NCI-H2029 treated with DMSO at 0.1 percent for 48 hours (cell line): ENCODE data around the gene MMEL1.

Source experiments
- DNase-seq: peaks from one replicate; lab custom pipeline; 2025; lab: John Stamatoyannopoulos, UW

Gene MMEL1

DNA sequence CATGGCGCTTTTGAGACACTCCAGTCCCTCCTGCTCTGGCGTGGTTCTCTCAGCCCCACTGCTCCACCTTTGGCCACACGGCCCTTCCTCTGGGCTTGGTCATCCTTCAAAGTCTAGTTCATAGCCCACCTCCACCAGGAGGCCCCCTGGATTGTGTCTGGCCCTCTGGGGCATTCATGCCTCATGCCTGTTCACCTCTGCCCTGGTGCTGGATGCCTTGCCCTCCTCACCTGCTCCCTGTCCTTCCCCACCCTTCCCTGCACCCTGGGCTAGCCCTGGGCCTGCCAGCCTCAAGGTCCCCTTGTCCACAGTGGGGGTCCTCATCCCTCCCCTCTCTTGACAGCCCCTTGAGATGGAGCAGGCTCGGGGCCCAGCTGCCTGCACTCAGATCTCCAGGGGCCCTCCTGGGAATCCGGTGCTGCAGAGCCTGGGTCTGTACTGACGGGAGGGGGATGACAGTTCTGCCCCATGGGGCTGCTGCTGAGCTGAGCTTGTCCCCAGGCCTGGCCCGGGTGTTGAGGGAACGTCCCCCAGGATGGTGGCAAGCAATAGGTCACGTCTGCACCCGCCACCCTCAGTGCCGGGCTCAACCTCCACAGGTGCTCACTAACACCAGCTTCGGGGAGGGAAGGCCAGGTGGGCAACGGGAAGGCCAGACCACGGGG lies 27.8 kb downstream of the MMEL1 start:
- no peak for DNase-seq

DNA sequence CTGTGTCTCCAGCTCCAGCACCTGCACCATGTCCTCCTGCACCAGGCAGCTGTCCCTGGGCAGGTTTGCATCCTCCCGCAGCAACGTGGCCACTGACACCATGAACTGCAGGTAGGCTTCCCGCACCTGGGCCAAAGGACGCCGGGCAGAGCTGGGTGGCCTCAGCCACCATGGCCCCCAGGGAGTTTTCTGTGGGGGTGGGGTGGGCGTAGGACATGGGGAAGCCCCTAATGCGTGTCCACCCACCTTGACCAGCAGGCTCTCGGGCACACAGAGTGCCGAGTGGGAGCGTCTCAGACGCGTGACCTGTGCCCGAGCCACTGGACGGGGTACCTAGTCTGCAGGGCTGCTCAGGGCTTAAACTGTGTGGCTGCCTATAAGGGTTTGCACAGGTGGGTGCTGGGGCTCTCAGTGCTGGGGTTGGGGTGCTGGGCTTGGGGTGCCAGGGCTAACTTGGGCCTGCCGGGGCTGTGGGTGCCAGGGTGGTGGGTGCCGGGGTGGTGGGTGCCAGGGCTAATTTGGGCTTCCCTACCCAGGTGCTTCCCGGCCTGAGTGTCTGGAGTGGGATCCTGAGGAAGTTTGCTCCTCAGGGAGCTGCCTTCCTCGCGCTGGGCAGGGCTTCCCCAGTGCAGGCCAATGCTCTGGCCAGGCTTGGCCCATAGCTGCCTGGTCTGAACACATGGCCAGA lies 28.5 kb downstream of the MMEL1 start:
- no peak for DNase-seq

DNA sequence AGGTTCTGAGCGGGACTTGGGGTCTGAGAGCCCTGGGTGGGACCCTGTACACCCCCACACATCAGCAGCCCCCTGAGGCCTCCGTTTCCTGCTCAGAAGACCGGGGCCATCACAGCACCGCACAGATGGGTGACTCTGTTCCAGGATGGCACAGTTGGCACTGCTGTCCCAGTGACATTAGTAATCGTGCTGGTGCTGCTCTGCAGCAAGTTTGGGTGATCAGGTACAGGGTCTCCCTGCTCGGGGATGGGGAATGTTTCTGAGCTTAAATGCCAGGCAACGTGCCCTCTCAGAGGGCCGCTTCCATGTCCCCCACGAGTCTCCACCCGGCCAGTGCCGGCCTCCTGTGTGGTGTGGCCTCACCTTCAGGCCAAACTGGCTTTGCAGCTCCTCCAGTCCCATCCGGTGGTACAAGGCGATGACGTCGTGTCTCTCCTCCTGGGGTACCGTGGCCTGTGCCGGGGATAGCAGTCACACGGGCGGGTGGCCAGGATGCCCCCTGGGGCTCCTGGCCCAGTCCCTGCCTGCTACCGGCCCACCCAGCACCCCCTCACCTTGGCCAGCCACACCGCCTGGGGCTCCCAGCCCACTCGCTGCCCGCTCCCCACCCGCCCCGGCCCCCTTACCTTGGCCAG lies 29.2 kb downstream of the MMEL1 start:
- DNase-seq, result no peak

DNA sequence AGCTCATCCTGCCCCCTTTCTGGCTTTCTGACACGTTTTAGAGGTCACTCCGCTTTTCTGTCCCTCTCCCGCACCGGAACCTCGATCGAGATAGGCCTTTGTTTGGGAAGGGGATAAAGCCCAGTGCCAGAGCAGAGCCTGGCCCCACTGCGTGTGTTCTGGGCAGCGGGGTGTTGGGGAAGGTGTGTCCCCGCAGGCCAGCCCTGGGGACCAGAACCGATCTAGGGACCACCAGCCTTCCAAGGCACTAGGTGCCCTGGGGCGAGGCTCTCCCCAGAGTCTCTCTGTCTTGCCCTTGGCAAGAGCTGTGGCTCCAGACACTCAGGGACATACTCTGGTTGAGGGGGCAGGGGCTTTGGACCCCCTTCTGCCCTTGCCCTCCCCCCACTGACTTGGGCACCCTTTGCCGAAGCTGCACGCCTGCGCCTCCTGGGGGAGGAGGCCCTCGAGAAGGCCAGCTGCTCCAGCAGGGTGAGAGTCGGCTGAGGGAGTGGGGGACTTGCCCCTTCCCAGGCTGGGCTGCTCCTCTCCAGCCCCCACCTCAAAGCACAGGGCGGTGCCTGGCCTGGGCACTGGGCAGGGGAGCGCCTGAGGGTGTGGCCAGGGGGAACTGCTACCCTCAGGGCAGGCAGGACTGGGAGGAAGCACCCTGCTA lies 29.8 kb downstream of the MMEL1 start:
- DNase-seq, result no peak

DNA sequence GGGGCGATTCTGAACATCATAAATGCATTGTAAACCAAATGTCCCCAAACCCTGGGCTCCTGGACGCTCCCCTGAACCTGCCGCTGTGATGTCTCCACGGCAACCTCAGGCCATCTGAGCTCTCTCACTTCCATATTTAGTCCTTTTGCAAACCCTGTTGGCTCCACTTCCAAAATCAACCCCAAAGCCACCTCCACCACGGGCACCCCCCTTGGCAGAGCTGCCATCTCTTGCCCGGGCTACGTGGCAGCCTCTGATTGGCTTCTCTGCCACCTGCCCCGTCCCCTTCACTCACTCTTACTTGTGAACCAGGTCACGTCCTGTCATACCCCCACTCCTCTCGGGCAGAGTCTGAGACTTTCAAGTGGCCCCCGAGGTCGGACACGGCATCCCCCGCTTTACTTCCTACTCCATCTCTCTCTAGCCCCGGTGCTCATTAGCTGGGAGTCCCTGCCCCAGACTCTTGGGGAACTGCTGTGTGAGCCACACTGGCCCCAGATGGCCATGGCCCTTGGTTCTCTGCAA lies 30.4 kb downstream of the MMEL1 start:
- no peak for DNase-seq

DNA sequence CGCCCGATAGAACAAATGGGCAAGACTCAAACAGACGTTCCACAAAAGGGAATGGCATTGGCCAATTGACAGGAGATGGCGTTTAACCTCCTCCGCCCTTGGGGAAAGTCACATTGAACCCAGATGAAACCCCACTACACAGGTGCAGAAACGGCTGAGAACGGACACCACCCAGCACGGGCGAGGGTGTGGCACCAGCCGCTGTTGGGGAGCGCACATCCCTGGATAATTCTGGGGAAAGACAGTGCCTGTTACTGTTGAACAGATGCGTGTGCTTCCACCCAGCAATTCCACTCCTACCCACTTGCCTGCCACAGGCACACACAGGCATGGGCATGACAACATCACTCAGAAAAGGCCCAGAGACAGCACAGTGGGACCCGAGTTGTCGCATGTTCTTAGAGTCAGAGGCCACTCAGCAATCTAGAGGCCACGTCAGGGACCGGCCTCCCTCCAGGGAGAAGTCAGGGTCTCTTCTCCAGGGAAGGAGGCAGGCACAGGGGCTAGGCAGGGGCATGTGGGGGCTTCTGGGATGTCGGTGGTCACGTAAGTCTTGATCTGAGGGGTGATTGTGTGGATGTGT lies 31.0 kb downstream of the MMEL1 start:
- DNase-seq, result no peak

DNA sequence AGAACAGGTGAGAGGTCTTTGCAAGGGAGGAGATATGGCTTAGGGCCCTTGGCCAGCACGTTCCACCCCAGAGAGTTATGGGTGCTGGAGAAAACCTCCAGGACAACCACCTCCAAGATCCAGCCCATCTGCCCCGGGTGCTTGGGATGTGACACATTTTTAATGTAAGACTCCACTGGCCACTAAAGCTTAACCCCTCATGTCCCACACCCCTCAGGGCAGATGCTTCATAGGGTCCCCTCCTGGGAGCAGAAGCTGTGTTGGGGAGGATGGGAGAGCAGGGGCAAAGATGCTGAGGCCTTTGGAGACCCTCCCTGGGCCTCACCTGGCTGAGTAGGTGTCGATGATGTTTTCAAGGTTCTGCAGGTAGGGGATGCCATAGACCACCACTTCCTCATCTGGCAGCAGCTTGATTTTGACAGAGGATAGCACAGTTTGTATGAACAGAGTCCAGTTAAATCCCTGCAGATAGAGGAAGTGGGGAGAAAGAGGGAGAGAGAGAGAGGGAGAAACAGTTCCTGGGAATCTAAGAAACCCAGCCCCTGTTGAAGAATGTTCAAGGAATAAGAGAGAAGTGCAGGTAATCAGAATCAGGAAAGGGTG lies 34.4 kb downstream of the MMEL1 start:
- no peak for DNase-seq

DNA sequence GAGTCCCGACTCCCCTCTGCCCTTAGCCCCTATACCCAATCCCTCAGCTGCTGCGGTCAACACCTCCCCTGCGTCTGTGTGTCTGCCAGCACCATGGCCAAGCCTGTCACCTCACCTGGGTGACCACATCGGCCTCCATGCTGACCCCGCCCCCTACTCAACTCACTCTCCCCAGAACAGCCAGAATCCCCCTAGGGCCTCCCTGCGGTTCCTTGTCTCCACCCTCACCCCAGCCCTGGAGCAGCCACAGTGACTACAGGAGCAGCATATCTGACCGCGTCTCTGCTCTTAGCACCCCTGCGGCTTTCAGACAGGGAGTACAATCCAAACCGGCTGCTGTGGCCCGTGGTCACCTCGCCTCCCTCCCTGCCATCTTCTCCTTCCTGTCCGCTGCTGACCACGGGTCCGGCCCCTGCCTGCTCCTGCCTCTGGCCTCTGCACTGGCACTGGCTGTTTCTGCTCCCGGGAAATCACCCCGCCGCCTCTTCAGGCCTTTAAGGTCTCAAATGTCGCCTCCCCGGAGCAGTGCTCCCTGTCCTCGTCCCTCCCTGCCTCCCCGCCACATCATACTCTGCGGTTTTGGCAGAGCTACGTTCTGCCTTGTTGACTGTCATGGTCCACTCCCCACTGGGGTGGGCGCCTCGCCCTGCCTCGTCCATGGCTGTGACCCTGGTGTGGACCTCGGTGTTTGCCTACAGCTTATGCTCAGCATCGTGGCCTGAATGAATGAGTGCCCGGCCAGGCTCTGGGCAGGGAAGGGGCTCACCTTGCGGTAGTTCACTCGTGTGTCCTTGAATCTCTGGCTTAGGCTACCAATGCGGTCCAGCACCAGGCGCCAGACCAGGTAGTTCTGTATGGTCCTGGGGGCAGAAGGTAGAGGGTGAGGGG lies 35.1 kb downstream of the MMEL1 start:
- DNase-seq, result no peak

DNA sequence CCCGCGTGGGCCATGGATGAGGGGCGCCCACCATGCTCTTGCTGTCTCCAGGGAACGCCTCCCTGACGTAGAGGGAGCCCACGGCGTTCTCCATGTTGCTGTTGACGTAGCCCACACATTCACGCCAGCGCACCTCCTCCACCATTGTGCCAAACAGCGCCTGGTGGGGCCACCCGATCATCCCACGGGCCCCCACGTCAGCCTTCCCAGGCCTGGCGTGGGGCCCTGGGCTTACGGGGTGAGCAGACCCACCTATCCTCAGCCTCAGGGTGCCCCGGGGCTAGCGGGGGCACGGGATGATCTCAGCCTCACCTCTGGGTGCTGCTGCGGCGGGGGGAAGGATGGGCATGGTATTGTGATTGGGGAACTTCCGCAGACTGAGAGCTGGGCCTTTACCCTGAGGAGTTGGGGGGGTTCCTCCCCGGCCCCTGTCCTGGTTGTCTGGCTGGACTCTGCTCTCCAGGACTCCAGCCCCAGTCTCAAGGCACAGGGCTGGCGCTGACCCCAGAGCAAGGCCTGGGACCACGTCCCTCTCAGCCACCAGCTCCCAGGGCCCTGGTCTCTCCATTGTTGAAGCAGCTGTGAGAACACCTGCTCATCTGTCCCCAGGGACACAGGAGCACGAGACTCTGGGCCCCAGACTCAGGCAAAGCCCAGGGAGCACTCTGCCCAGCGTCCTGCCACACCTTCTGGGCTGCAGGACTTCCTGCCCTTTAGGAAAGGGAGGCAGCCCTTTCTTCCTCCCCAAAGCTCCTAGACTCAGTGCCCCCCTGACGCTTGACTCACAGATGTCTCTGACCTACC lies 36.1 kb downstream of the MMEL1 start:
- DNase-seq, result no peak

DNA sequence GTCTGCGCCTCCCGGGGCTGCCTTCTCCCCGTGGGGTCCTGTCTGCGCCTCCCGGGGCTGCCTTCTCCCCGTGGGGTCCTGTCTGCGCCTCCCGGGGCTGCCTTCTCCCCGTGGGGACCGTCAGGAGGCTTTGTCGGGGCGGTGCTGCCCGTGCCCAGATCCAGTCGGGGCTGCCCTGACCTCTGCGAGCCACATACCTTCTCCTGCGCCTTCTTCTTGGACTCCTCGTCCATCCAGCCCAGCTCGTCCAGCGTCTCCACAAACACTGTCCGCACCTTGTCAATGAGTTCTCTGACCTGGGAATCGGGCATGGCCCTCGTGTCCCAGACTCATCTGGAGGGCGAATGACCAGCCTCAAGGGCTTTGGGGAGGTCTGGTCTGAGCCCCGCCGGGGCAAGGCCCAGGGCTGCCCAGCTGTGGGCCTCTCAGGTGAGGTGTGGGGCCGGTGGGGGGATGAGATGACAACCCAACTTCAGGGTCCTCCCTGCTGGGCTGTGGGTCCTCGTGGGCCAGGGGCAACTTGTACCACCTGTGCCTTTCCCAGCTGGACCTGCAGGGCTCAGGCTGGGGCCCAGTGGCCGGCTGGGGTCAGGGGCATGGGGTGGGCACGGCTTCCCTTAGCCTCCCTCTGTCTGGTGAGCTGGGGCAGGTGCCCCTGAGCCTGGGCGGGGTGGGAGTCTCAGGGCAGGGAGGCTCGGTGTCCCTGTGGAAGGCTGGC lies 36.8 kb downstream of the MMEL1 start:
- DNase-seq, result no peak

DNA sequence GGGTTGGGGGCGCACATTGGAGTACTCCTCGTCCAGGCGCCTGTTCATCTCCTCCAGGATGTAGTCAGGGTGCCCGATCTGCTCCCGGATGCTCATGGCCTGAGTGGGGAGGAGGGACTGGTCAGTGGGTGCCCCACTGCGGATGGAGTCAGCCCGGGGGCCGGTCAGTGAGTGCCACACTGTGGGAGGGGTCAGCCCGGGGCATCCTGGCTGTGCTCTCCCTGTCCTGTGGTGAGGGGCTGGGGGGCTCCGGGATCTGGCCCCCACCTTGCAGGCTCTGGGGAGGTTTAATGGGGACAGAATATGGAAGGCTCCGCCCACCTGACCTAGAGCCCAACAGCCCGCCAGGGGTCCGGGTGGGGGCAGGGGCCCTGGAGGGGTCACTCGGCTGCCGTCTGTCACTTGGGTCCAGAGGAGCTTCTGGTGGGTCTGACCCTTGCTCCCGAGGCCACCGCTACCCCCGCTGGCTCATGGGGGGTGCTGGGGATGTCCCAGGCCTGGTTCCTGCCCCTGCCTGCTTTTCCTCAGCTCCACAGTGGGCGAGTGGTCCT lies 37.5 kb downstream of the MMEL1 start:
- no peak for DNase-seq

DNA sequence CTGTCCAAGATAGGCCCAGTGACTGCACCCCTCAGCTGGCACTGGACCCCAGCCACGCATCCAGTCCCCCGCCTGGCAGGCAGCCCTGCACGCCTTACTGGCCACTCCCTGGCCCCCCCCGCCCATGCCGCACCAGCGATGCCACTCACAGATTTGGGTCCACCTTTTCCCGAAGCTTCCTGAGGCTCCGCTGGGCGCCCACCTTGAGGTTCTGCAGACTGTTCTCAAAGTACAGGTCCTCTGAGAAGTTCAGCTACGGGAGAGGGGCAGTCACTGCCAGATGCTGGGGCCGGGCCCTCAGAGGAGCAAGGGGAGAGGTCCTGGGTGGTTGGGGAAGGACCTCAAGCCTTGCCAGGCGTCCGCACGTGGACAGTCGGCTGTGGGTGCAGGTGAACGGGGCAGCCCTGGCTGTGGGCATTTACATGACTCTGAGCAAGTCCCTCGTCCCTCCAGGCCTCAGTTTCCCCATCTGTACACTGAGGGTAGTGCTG lies 38.1 kb downstream of the MMEL1 start:
- DNase-seq, result no peak

DNA sequence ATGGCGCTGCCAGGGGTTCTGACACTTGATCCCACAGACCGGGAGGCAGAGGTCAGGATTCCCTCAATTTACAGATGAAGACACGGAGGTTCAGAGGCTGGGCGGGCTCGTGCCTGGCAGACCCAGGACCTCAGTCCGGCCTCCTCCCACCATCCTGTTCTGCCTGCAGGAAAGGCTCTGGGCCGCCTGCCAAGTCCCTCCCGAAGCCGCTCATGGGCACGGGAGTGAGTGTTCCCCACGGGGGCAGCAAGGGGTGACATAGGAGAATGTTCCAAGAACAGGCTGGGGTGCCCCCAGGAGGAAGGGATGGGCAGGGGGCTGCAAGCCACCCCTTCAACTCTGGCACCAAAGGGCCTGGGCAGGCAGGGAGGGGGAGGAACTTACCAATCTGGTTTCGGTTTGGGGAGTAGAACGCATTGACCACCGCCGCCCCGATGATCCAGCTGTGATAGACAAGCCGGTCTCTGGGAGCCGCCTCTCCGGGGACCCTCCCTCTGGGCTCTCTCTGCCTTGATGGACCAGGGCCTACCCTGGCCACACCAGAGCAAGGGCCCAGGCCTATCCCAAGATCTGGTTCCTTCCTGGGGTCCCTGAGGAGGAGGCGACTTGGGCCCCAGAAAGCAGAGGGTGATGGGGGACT lies 38.7 kb downstream of the MMEL1 start:
- DNase-seq, result no peak

DNA sequence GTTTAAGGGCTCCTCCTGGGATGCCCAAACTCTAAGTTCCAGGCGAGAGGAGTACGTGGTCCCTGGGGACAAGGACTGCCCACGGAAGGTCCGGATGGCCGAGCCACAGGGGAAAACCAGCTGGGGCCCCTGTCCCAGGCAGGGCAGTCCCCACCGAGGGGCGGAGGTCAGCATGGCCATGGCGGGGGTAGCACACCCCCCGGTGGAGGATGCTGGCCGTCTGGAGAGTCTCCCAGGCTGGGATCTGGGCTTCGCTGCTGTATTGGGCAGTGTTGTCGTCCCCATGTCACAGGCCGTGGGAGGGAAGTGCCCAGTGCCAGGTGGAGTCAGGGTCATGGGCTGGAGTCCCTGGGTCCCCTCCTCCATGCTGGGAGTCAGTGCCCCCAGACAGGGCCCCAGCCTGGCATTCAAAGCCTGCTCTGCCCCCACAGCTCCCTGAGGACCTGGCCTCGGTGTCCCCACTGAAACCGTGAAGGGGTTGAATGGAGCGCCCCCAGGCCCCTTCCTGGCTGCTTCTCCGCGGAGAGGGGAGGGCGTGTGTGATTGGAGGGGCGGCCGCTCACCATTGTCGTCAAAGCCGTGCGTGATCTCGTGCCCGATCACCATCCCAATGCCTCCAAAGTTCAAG lies 39.5 kb downstream of the MMEL1 start:
- no peak for DNase-seq

DNA sequence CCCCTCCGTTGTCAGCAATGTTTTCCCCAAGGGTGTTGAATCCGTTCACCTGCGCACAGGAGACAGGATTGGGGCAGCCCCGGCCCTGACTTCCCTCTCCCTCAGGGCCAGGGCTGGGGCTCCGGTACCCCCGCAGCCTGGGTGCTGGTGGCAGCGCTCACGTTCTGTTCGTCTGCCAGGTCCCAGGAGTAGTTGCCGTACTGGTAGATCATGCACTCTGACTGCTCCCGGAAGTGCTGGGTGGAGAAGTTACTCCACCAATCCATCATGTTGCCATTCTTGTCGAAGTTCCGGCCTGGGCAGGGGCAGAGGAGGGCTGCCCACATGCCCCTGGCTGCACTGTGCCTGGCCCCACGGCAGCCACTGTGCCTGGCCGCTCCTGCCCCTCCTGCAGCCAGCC lies 40.1 kb downstream of the MMEL1 start:
- no peak for DNase-seq

DNA sequence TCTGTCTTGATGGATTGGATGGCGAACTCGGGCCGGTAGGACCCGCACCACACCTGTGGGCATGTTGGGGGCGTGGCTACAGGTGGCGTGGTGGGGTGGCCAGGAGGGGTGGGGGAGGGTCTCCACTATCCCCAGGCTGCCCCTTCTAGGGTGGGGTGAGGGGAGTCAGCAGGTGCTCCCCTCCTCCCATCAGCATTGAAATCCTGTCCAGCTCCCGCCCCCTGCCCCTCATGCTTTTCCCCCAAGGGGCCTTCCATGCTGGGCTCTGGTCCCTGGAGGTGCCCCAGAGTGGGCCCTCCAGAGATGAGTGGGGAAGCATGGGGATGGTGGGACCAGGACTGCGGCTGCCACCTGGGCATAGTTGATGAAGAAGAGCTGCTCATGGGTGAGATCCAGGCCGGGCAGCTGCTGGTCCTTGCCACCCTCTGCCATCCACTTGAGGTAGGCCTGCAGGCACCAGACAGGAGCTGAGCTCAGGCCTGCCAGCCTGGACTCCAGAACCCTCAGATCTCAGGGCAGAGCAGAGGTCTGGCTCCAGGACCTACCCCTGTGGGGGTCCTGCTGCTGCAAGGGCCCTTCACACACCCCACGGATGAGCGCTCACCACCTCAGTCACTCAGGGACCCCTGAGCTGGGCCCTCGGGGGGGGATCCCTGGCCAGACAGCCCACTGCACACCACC lies 41.1 kb downstream of the MMEL1 start:
- DNase-seq, result no peak

DNA sequence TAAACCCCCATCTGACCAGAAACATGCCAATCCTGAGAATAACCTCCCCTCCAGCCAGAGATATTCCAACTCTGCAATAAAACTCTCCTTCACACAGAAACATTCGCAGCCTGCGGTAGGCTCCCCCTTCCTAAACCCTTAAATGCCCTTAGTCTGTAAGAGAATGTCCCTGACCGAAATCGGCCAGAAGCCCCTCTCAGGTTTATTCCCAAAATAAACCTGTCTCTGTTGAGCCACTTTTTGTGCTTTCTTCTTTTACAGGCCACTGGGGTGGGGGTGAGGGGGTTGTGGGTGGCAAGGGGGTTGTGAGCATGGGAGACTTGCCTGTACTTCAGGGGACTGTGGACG lies 41.6 kb downstream of the MMEL1 start:
- no peak for DNase-seq
